ENCODE data around the gene PDIA6.
A peak's percentile ranks its signal among the peaks of the same experiment; 100 is the strongest.

PDIA6 gene

GRCh38 chr2:10812362-10813162 lies at the start of gene PDIA6:
Gene PDIA6, minus strand, starts transcription at chr2:10812785. Its CDS starts 89 bp downstream, at chr2:10812696.
- peak; percentile 99 for DNase-seq (ENCODE audit: low spot score)

GRCh38 chr2:10862330-10862729 lies 49.7 kb upstream of the PDIA6 start:
- DNase-seq (ENCODE audit: low spot score) = no peak

GRCh38 chr2:10861765-10862164 lies 49.2 kb upstream of the PDIA6 start:
- DNase-seq (ENCODE audit: low spot score) = no peak

GRCh38 chr2:10860814-10861325 lies 48.3 kb upstream of the PDIA6 start:
- no peak for DNase-seq (ENCODE audit: low spot score)

GRCh38 chr2:10860081-10860813 lies 47.7 kb upstream of the PDIA6 start:
- no peak for DNase-seq (ENCODE audit: low spot score)

- DNase-seq (ENCODE audit: low spot score) = no peak
These were observed 46.7 kb upstream of the PDIA6 start for GRCh38 chr2:10859278-10859677.

GRCh38 chr2:10848541-10848940 lies 36.0 kb upstream of the PDIA6 start:
- DNase-seq (ENCODE audit: low spot score) = no peak

GRCh38 chr2:10847008-10847407 lies 34.4 kb upstream of the PDIA6 start:
- DNase-seq (ENCODE audit: low spot score) = no peak

- no peak for DNase-seq (ENCODE audit: low spot score)
These were observed 33.7 kb upstream of the PDIA6 start for GRCh38 chr2:10846110-10846861.

- no peak for DNase-seq (ENCODE audit: low spot score)
These were observed 33.1 kb upstream of the PDIA6 start for GRCh38 chr2:10845640-10846039.

GRCh38 chr2:10844097-10844496 lies 31.5 kb upstream of the PDIA6 start:
- DNase-seq (ENCODE audit: low spot score) = peak; percentile 81

- DNase-seq (ENCODE audit: low spot score) = no peak
These were observed 29.9 kb upstream of the PDIA6 start for GRCh38 chr2:10842506-10842905.

- no peak for DNase-seq (ENCODE audit: low spot score)
These were observed 29.1 kb upstream of the PDIA6 start for GRCh38 chr2:10841547-10842219.

- peak; percentile 43 for DNase-seq (ENCODE audit: low spot score)
These were observed 27.2 kb upstream of the PDIA6 start for GRCh38 chr2:10839813-10840212.

GRCh38 chr2:10838734-10839133 lies 26.1 kb upstream of the PDIA6 start:
- no peak for DNase-seq (ENCODE audit: low spot score)

- no peak for DNase-seq (ENCODE audit: low spot score)
These were observed 25.0 kb upstream of the PDIA6 start for GRCh38 chr2:10837298-10838266.

- DNase-seq (ENCODE audit: low spot score) = peak; percentile 81
These were observed 22.7 kb upstream of the PDIA6 start for GRCh38 chr2:10835052-10835970.

GRCh38 chr2:10834068-10834655 lies 21.6 kb upstream of the PDIA6 start:
- DNase-seq (ENCODE audit: low spot score) = no peak

- DNase-seq (ENCODE audit: low spot score) = no peak
These were observed 20.4 kb upstream of the PDIA6 start for GRCh38 chr2:10833021-10833420.

Measured in AG08396 (cell line).